HepG2 (cell line): ENCODE data around the gene TBC1D2B. TPM values are rescaled to one million over a fixed set of nuclear protein-coding genes. Genes with fewer than 3 reads are reported as not detected.

ENCODE experiments used
- ATAC-seq: fragments of 200-7000 bp; cut with Tn5 transposase; 3 replicates; pipeline ENCODE4 v1.9.1; 2020; ENCODE audit warnings: mild to moderate bottlenecking, moderate library complexity
- BruUV-seq: library from RNA; stranded (reverse); fragments of 400-500 nt; replicated peaks from 2 replicates; lab custom pipeline; 2021; lab: Mats Ljungman, UMichigan
- CTCF ChIA-PET: fragments of 300-600 bp; formaldehyde crosslinking; extraction: SDS; loops from one replicate; lab custom pipeline; 2021; ENCODE audit warnings: low total read pairs, inconsistent platforms, low intra/inter-chr PET ratio; lab: Yijun Ruan, JAX
- POLR2A ChIA-PET: fragments of 350-600 bp; sonication (Branson Sonifier 250); formaldehyde crosslinking; loops from one replicate; lab custom pipeline; 2020; ENCODE audit warnings: antibody characterized with exemption, inconsistent platforms; lab: Yijun Ruan, JAX
- DNase-seq: peaks from one replicate; pipeline ENCODE4 v3.0.0-alpha.2; 2015; ENCODE audit warnings: low spot score
- FAIRE-seq: peaks from 3 replicates; lab custom pipeline; 2011; peaks lifted over from hg19 to GRCh38; lab: Jason Lieb, UNC
- H2AFZ ChIP-seq: one replicate; pipeline ENCODE4 v1.6.1; 2011; ENCODE audit warnings: low read length, inconsistent platforms
- H3K27ac ChIP-seq: fragments of 300-600 bp; 3 replicates; pipeline ENCODE4 v1.8.0; 2011; ENCODE audit warnings: mixed run types, mild to moderate bottlenecking, mixed read lengths, low read length, inconsistent platforms; ENCODE audit not compliant: insufficient read depth; ENCODE audit errors: extremely low read length
- H3K27me3 ChIP-seq, 2 experiments: fragments of 200-600 bp in 1 of 2; 2 replicates in 1 of 2; 3 replicates in 1 of 2; pipeline versions ENCODE4 v1.6.0 to v1.8.0; 2011; ENCODE audit warnings: low read length in 2 of 2, mild to moderate bottlenecking in 2 of 2, moderate library complexity in 2 of 2, inconsistent platforms in 1 of 2; ENCODE audit not compliant: insufficient read depth in 2 of 2, control insufficient read depth in 1 of 2
- H3K36me3 ChIP-seq, 2 experiments: fragments of 200-600 bp in 1 of 2; replicated peaks in 1 of 2; 2 replicates in 1 of 2; 3 replicates in 1 of 2; pipeline versions ENCODE4 v1.5.1 to v1.8.0; 2011; ENCODE audit warnings: low read length in 2 of 2, inconsistent platforms in 1 of 2; ENCODE audit not compliant: insufficient read depth in 2 of 2, control insufficient read depth in 1 of 2
- H3K4me1 ChIP-seq: 2 replicates; pipeline ENCODE4 v1.5.1; 2012; ENCODE audit warnings: low read length, inconsistent platforms; ENCODE audit not compliant: insufficient read depth
- H3K4me2 ChIP-seq: 2 replicates; pipeline ENCODE4 v1.6.0; 2011; ENCODE audit warnings: low read depth, low read length, inconsistent platforms
- H3K4me3 ChIP-seq, 3 experiments: fragments of 200-600 bp in 1 of 3; sonication (generic), shearing (Covaris generic) in 1 of 3; replicated peaks in 1 of 3; 2 replicates each; pipeline ENCODE4 v1.5.1; 2011 to 2016; ENCODE audit warnings: low read length in 3 of 3, inconsistent platforms in 2 of 3, low read depth in 2 of 3, mild to moderate bottlenecking in 2 of 3, control low read depth in 1 of 3, mixed read lengths in 1 of 3; ENCODE audit not compliant: insufficient read depth in 1 of 3
- H3K79me2 ChIP-seq: one replicate; pipeline ENCODE4 v1.6.1; 2011; ENCODE audit warnings: low read length, inconsistent platforms; ENCODE audit not compliant: insufficient read depth
- H3K9ac ChIP-seq: 2 replicates; pipeline ENCODE4 v1.6.0; 2011; ENCODE audit warnings: mild to moderate bottlenecking, low read depth, low read length, inconsistent platforms; ENCODE audit not compliant: insufficient read depth
- H3K9me3 ChIP-seq: 2 replicates; pipeline ENCODE4 v1.5.1; 2012; ENCODE audit warnings: mild to moderate bottlenecking, low read length
- H4K20me1 ChIP-seq: 2 replicates; pipeline ENCODE4 v1.6.0; 2011; ENCODE audit warnings: inconsistent platforms, mild to moderate bottlenecking, low read length, moderate library complexity; ENCODE audit not compliant: insufficient read depth
- BORCS8-MEF2B ChIP-seq: sonication (generic); formaldehyde crosslinking; IDR thresholded peaks from 2 replicates; pipeline ENCODE4 v1.8.0; 2022; ENCODE audit warnings: mild to moderate bottlenecking, missing genetic modification reagents
- NPAS2 ChIP-seq: sonication (generic); formaldehyde crosslinking; IDR thresholded peaks from 2 replicates; pipeline ENCODE4 v1.8.0; 2022; ENCODE audit warnings: mild to moderate bottlenecking, missing genetic modification reagents, borderline replicate concordance
- SAP130 ChIP-seq: IDR thresholded peaks from 2 replicates; pipeline ENCODE4 v1.6.1; 2016; ENCODE audit warnings: low read depth
- ZNF451 ChIP-seq: sonication (generic); formaldehyde crosslinking; IDR thresholded peaks from 2 replicates; pipeline ENCODE4 v1.5.0; 2020; ENCODE audit warnings: mild to moderate bottlenecking, missing genetic modification reagents
- ZNF670 ChIP-seq: sonication (generic); formaldehyde crosslinking; IDR thresholded peaks from 2 replicates; pipeline ENCODE4 v1.8.0; 2022; ENCODE audit warnings: mild to moderate bottlenecking, missing genetic modification reagents, borderline replicate concordance
- ZNF839 ChIP-seq: sonication (generic); formaldehyde crosslinking; IDR thresholded peaks from 2 replicates; pipeline ENCODE4 v1.4.0; 2020; ENCODE audit warnings: missing genetic modification reagents, mild to moderate bottlenecking, borderline replicate concordance
- WGBS: methylation state at CpG from one replicate; pipeline ENCODE4 v1.1.6; 2017; ENCODE audit warnings: low lambda C conversion rate; 5-methylcytosine and 5-hydroxymethylcytosine counted together
- in situ Hi-C: cut with HindIII; loops from 2 replicates; pipeline ENCODE4 v1.10.0; 2017; ENCODE audit warnings: low pct_unique_long_range_greater_than_20kb; ENCODE audit not compliant: extremely low pct_ligation_motif_present
- intact Hi-C: fragments of 100-400 bp; cut with micrococcal nuclease; formaldehyde crosslinking; loops from one replicate; pipeline ENCODE4 v1.10.0; 2022; ENCODE audit not compliant: unreplicated experiment
- polyA plus RNA-seq, 8 experiments: library from polyadenylated mRNA; depleted of rRNA in 3 of 8; stranded (reverse) in 7 of 8; unstranded in 1 of 8; fragments of >200 nt; fragmentation: Illumina TruSeq in 4 of 8; extraction: Trizol in 4 of 8; gene quantifications; 2 replicates each; pipeline versions ENCODE4 v1.2.1 to v1.2.3, GENCODE V29; 2011 to 2016; ENCODE audit warnings: low read depth in 4 of 8, missing spikeins in 1 of 8, mixed read lengths in 1 of 8; ENCODE audit not compliant: insufficient read depth in 1 of 8
- total RNA-seq, 5 experiments: library from RNA; depleted of rRNA; stranded (reverse); fragments of >200 nt; fragmentation: Illumina TruSeq; extraction: Trizol; gene quantifications; 2 replicates each; pipeline ENCODE4 v1.2.3, GENCODE V29; 2016; ENCODE audit warnings: low read depth in 1 of 5
- TF ChIP-seq, protein P1 (sequence below): sonication (generic); formaldehyde crosslinking; IDR thresholded peaks from 2 replicates; pipeline ENCODE4 v1.9.0; 2021; ENCODE audit warnings: missing genetic modification reagents, borderline replicate concordance
- TF ChIP-seq, protein P2 (sequence below): sonication (generic); formaldehyde crosslinking; IDR thresholded peaks from 2 replicates; pipeline ENCODE4 v1.9.0; 2021; ENCODE audit warnings: missing genetic modification reagents, borderline replicate concordance
- TF ChIP-seq, protein P3 (sequence below): sonication (generic); formaldehyde crosslinking; IDR thresholded peaks from 2 replicates; pipeline ENCODE4 v1.5.1; 2020; ENCODE audit warnings: mild to moderate bottlenecking, missing genetic modification reagents, moderate library complexity

Gene TBC1D2B
- total and polyA plus RNA-seq, 2 of the 13 experiments (the other 11 are each of a cell fraction or from before 2014, with no cell fraction given): 10.1 to 14.4 TPM

DNA sequence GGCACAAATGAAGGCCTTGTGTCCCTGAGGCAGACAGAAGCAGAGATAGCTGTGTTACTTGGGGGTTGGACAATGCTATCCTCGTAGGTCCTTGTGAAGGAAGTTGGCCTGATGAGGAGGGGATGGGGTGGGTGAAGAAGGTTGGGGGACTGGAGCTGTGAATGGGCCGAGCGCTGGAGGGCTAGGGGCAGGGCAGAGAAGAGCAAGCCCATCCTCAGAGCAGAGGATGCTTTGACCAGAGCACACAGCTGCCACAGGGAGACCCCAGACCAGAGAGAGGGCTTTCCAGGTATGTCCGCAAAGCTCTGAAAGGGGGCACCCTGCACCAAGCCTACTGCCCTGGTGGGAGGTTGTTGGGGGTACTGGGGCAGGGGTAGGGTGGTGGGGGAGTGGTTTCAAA is 5.7 kb upstream of the TBC1D2B start:
- no peak for TF ChIP-seq ZNF839 (CRISPR knock-in tag)
- TF ChIP-seq NPAS2: no peak
- TF ChIP-seq SAP130 (CRISPR knock-in tag): no peak
- TF ChIP-seq BORCS8-MEF2B (CRISPR knock-in tag): no peak
- TF ChIP-seq, protein P1, sequence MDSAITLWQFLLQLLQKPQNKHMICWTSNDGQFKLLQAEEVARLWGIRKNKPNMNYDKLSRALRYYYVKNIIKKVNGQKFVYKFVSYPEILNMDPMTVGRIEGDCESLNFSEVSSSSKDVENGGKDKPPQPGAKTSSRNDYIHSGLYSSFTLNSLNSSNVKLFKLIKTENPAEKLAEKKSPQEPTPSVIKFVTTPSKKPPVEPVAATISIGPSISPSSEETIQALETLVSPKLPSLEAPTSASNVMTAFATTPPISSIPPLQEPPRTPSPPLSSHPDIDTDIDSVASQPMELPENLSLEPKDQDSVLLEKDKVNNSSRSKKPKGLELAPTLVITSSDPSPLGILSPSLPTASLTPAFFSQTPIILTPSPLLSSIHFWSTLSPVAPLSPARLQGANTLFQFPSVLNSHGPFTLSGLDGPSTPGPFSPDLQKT (CRISPR knock-in tag): no peak
- no peak overlapping the region for H3K4me3 ChIP-seq
- H3K36me3 ChIP-seq: no peaks in the 10 kb centered on the region
- ATAC-seq: no peak
- ChIA-PET CTCF (no interaction called here), POLR2A (no interaction called here)
- no peaks in the 10 kb centered on the region for H3K9me3 ChIP-seq
- no peak for FAIRE-seq
- no peak overlapping the region for H2AFZ ChIP-seq
- H4K20me1 ChIP-seq: no peaks in the 10 kb centered on the region
- DNase-seq: no peak
- peaks cover 63% of the 10 kb centered on the region for H3K4me1 ChIP-seq
- no peaks in the 10 kb centered on the region; a peak in 1 of 5 replicates for H3K27me3 ChIP-seq
- intact Hi-C loops (no loop called here), in situ Hi-C loops (no loop called here)
- H3K4me2 ChIP-seq: peak overlapping the region; percentile 49; the same call in 1 of the 2 replicates
- BruUV-seq: no TSS peak
- 54% methylated on average over 4 of the region's 4 CpGs for WGBS
- no peak overlapping the region for H3K27ac ChIP-seq
- H3K79me2 ChIP-seq: no peaks in the 10 kb centered on the region
- no peak overlapping the region for H3K9ac ChIP-seq

DNA sequence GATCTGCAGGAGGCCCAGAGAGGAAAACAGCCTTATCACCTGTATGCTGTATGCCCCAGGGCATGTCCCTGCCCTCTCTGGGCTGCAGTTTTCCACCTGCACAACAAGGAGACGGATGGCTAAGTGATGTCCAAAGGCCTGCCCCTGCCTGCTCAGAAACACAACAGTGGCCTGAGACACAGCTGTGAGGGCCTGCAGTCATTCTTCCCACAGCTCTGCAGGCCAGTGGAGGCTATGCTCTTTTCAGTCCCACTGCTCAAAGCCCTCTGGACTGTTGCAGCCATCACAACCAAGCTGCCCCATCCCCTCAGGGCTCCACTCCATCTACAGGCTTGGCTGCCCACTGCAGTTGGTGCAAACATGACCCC is 5.2 kb upstream of the TBC1D2B start:
- Histone ChIP-seq H3K4me1 (peaks cover 62% of the 10 kb centered on the region), H3K9ac (no peak overlapping the region), H2AFZ (no peak overlapping the region), H3K4me3 (peak overlapping the region in 1 of 3 experiments; percentile 4; a peak in 1 of 6 replicates), H3K27ac (no peak overlapping the region), H3K27me3 (no peaks in the 10 kb centered on the region; a peak in 1 of 5 replicates), H3K4me2 (peak overlapping the region; percentile 49), H3K9me3 (no peaks in the 10 kb centered on the region), H4K20me1 (no peaks in the 10 kb centered on the region), H3K79me2 (no peaks in the 10 kb centered on the region), H3K36me3 (no peaks in the 10 kb centered on the region)
- CTCF ChIA-PET: no interaction called here
- POLR2A ChIA-PET: no interaction called here
- in situ Hi-C loops (no loop called here), intact Hi-C loops (no loop called here)
- no peak for DNase-seq
- FAIRE-seq: no peak
- no TSS peak for BruUV-seq
- ATAC-seq: peak; percentile 69
- WGBS: no CpG with 5 or more reads among the region's 1 CpG
- no peak for TF ChIP-seq ZNF670 (CRISPR knock-in tag)
- TF ChIP-seq ZNF451 (CRISPR knock-in tag): no peak
- TF ChIP-seq, protein P2, sequence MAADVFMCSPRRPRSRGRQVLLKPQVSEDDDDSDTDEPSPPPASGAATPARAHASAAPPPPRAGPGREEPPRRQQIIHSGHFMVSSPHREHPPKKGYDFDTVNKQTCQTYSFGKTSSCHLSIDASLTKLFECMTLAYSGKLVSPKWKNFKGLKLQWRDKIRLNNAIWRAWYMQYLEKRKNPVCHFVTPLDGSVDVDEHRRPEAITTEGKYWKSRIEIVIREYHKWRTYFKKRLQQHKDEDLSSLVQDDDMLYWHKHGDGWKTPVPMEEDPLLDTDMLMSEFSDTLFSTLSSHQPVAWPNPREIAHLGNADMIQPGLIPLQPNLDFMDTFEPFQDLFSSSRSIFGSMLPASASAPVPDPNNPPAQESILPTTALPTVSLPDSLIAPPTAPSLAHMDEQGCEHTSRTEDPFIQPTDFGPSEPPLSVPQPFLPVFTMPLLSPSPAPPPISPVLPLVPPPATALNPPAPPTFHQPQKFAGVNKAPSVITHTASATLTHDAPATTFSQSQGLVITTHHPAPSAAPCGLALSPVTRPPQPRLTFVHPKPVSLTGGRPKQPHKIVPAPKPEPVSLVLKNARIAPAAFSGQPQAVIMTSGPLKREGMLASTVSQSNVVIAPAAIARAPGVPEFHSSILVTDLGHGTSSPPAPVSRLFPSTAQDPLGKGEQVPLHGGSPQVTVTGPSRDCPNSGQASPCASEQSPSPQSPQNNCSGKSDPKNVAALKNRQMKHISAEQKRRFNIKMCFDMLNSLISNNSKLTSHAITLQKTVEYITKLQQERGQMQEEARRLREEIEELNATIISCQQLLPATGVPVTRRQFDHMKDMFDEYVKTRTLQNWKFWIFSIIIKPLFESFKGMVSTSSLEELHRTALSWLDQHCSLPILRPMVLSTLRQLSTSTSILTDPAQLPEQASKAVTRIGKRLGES (CRISPR knock-in tag): no peak
- TF ChIP-seq, protein P3, sequence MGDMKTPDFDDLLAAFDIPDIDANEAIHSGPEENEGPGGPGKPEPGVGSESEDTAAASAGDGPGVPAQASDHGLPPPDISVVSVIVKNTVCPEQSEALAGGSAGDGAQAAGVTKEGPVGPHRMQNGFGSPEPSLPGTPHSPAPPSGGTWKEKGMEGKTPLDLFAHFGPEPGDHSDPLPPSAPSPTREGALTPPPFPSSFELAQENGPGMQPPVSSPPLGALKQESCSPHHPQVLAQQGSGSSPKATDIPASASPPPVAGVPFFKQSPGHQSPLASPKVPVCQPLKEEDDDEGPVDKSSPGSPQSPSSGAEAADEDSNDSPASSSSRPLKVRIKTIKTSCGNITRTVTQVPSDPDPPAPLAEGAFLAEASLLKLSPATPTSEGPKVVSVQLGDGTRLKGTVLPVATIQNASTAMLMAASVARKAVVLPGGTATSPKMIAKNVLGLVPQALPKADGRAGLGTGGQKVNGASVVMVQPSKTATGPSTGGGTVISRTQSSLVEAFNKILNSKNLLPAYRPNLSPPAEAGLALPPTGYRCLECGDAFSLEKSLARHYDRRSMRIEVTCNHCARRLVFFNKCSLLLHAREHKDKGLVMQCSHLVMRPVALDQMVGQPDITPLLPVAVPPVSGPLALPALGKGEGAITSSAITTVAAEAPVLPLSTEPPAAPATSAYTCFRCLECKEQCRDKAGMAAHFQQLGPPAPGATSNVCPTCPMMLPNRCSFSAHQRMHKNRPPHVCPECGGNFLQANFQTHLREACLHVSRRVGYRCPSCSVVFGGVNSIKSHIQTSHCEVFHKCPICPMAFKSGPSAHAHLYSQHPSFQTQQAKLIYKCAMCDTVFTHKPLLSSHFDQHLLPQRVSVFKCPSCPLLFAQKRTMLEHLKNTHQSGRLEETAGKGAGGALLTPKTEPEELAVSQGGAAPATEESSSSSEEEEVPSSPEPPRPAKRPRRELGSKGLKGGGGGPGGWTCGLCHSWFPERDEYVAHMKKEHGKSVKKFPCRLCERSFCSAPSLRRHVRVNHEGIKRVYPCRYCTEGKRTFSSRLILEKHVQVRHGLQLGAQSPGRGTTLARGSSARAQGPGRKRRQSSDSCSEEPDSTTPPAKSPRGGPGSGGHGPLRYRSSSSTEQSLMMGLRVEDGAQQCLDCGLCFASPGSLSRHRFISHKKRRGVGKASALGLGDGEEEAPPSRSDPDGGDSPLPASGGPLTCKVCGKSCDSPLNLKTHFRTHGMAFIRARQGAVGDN: peak; percentile 29; the same call in 1 of the 2 replicates
- TF ChIP-seq SAP130 (CRISPR knock-in tag): no peak
